GM12801 (cell line): Measurements from ENCODE around the gene LCN9.

ENCODE experiments used
- CTCF ChIP-seq: IDR thresholded peaks from one replicate; pipeline ENCODE4 v1.5.1; 2011; ENCODE audit warnings: control low read depth; ENCODE audit not compliant: insufficient read length; ENCODE audit errors: extremely low read depth

Gene LCN9

GRCh38 chr9:135655317-135655716 lies 7.8 kb upstream of the LCN9 start:
- no peak for TF ChIP-seq CTCF

- no peak for TF ChIP-seq CTCF
Measured at GRCh38 chr9:135657416-135657815, 5.7 kb upstream of the LCN9 start.

- TF ChIP-seq CTCF: no peak
Measured at GRCh38 chr9:135659252-135659651, 3.9 kb upstream of the LCN9 start.

- no peak for TF ChIP-seq CTCF
Measured at GRCh38 chr9:135660407-135660806, 2.7 kb upstream of the LCN9 start.

- TF ChIP-seq CTCF: no peak
Measured at GRCh38 chr9:135661816-135662560, 1.1 kb upstream of the LCN9 start.

- TF ChIP-seq CTCF: no peak
Measured at GRCh38 chr9:135663451-135663770, 302 bp downstream of the LCN9 start.

GRCh38 chr9:135663857-135664256 lies 748 bp downstream of the LCN9 start:
- TF ChIP-seq CTCF: no peak
